Neuronal stem cell (in vitro differentiated cells): ENCODE data around the gene CNNM2.

Experiments
- DNase-seq: peaks from one replicate; pipeline ENCODE4 v3.0.0-alpha.2; 2013; ENCODE audit warnings: low spot score
- H2AFZ ChIP-seq: one replicate; pipeline ENCODE4 v1.6.1; 2013; ENCODE audit warnings: mild to moderate bottlenecking, low read length, inconsistent platforms
- H2AK5ac ChIP-seq: 2 replicates; pipeline ENCODE4 v1.6.1; 2013; ENCODE audit warnings: low read depth, mild to moderate bottlenecking, inconsistent platforms, low read length, moderate library complexity, mixed read lengths
- H2BK120ac ChIP-seq: 2 replicates; pipeline ENCODE4 v1.6.1; 2013; ENCODE audit warnings: low read depth, mild to moderate bottlenecking, inconsistent platforms, low read length, moderate library complexity, mixed read lengths
- H2BK12ac ChIP-seq: one replicate; pipeline ENCODE4 v1.6.1; 2013; ENCODE audit warnings: low read length, inconsistent platforms
- H2BK15ac ChIP-seq: 2 replicates; pipeline ENCODE4 v1.6.1; 2013; ENCODE audit warnings: mild to moderate bottlenecking, low read length, inconsistent platforms, mixed read lengths
- H2BK5ac ChIP-seq: one replicate; pipeline ENCODE4 v1.6.1; 2013; ENCODE audit warnings: inconsistent platforms, mild to moderate bottlenecking, low read length, moderate library complexity
- H3K14ac ChIP-seq: one replicate; pipeline ENCODE4 v1.6.1; 2013; ENCODE audit warnings: low read length, inconsistent platforms
- H3K18ac ChIP-seq: 2 replicates; pipeline ENCODE4 v1.6.1; 2013; ENCODE audit warnings: low read length, inconsistent platforms
- H3K23ac ChIP-seq: 2 replicates; pipeline ENCODE4 v1.6.1; 2013; ENCODE audit warnings: low read depth, mild to moderate bottlenecking, mixed read lengths, low read length, inconsistent platforms; ENCODE audit not compliant: poor library complexity
- H3K27ac ChIP-seq: replicated peaks from 3 replicates; pipeline ENCODE4 v1.5.1; 2013; ENCODE audit warnings: low read length, inconsistent platforms
- H3K27me3 ChIP-seq, 3 experiments: 2 replicates each; pipeline ENCODE4 v1.6.1; 2013; ENCODE audit warnings: low read length in 3 of 3, mild to moderate bottlenecking in 2 of 3, inconsistent platforms in 1 of 3, low read depth in 1 of 3, mixed read lengths in 1 of 3, moderate library complexity in 1 of 3; ENCODE audit not compliant: control insufficient read depth in 3 of 3, insufficient read depth in 3 of 3
- H3K36me3 ChIP-seq, 2 donors: replicated peaks in 1 of 2; 2 replicates each; pipeline ENCODE4 v1.6.1; 2013; ENCODE audit warnings: low read length in 2 of 2; ENCODE audit not compliant: control insufficient read depth in 2 of 2, insufficient read depth in 2 of 2
- H3K4ac ChIP-seq: 2 replicates; pipeline ENCODE4 v1.6.1; 2013; ENCODE audit warnings: inconsistent platforms, mild to moderate bottlenecking, low read length, moderate library complexity
- H3K4me1 ChIP-seq, 2 donors: 1 replicate in 1 of 2; 2 replicates in 1 of 2; pipeline ENCODE4 v1.6.1; 2013; ENCODE audit warnings: low read length in 2 of 2, low read depth in 1 of 2; ENCODE audit not compliant: control insufficient read depth in 2 of 2, insufficient read depth in 1 of 2
- H3K4me2 ChIP-seq: one replicate; pipeline ENCODE4 v1.6.1; 2013; ENCODE audit warnings: mild to moderate bottlenecking, low read length, inconsistent platforms; ENCODE audit not compliant: insufficient read depth, poor library complexity, severe bottlenecking
- H3K4me3 ChIP-seq, 2 donors: 2 replicates each; pipeline ENCODE4 v1.5.1; 2013; ENCODE audit warnings: low read length in 2 of 2, mild to moderate bottlenecking in 2 of 2, inconsistent platforms in 1 of 2, moderate library complexity in 1 of 2
- H3K79me1 ChIP-seq: one replicate; pipeline ENCODE4 v1.6.1; 2013; ENCODE audit warnings: low read depth, mild to moderate bottlenecking, inconsistent platforms, low read length, moderate library complexity
- H3K9ac ChIP-seq: one replicate; pipeline ENCODE4 v1.6.1; 2013; ENCODE audit warnings: mild to moderate bottlenecking, low read depth, low read length, inconsistent platforms; ENCODE audit not compliant: poor library complexity
- H3K9me3 ChIP-seq, 2 donors: replicated peaks in 1 of 2; 2 replicates each; pipeline versions ENCODE3 to v1.6.1; 2013; ENCODE audit warnings: low read length in 2 of 2, mild to moderate bottlenecking in 2 of 2, inconsistent platforms in 1 of 2, low read depth in 1 of 2, mixed read lengths in 1 of 2, moderate library complexity in 1 of 2; ENCODE audit not compliant: control insufficient read depth in 2 of 2, insufficient read depth in 1 of 2
- H4K8ac ChIP-seq: one replicate; pipeline ENCODE4 v1.6.1; 2013; ENCODE audit warnings: low read depth, mild to moderate bottlenecking, inconsistent platforms, low read length, moderate library complexity
- H4K91ac ChIP-seq: one replicate; pipeline ENCODE4 v1.6.1; 2013; ENCODE audit warnings: low read length, low read depth, mild to moderate bottlenecking, inconsistent platforms; ENCODE audit not compliant: poor library complexity
- WGBS, 2 donors: extraction: QIAGEN DNeasy Blood & Tissue Kit; methylation state at CpG; one replicate each; pipeline ENCODE4 v1.1.7; 2013; ENCODE audit warnings: missing lambda C conversion rate in 2 of 2, mixed read lengths in 1 of 2; ENCODE audit not compliant: insufficient read length in 2 of 2, insufficient replicate concordance in 1 of 2; ENCODE audit errors: extremely low coverage in 2 of 2; 5-methylcytosine and 5-hydroxymethylcytosine counted together

CNNM2 gene

GRCh38 chr10:102935939-102936605 lies 18.0 kb downstream of the CNNM2 start:
- no peaks in the 10 kb centered on the region for H3K79me1 ChIP-seq
- H3K9ac ChIP-seq: no peak overlapping the region
- no peak overlapping the region for H2BK15ac ChIP-seq
- no peak overlapping the region for H4K91ac ChIP-seq
- no peak overlapping the region for H3K27ac ChIP-seq
- no peak overlapping the region for H4K8ac ChIP-seq
- no peak overlapping the region for H3K4me3 ChIP-seq
- H2BK12ac ChIP-seq: no peak overlapping the region
- H3K14ac ChIP-seq: no peak overlapping the region
- DNase-seq: no peak
- H2BK5ac ChIP-seq: no peak overlapping the region
- no peak overlapping the region for H3K18ac ChIP-seq
- H3K4ac ChIP-seq: no peak overlapping the region
- H3K4me2 ChIP-seq: no peak overlapping the region
- peaks cover 0 to 7% of the 10 kb centered on the region in 2 donors for H3K9me3 ChIP-seq
- no peaks in the 10 kb centered on the region for H3K27me3 ChIP-seq
- H3K36me3 ChIP-seq: no peaks in the 10 kb centered on the region
- no peak overlapping the region for H2AK5ac ChIP-seq
- no peak overlapping the region for H2BK120ac ChIP-seq
- H2AFZ ChIP-seq: no peak overlapping the region
- no CpG with 5 or more reads among the region's 3 CpGs for WGBS, 2 donors
- H3K23ac ChIP-seq: no peak overlapping the region
- no peaks in the 10 kb centered on the region for H3K4me1 ChIP-seq

GRCh38 chr10:102941401-102941800 lies 23.3 kb downstream of the CNNM2 start:
- Histone ChIP-seq H2BK120ac (no peak overlapping the region), H2BK5ac (no peak overlapping the region), H3K36me3 (no peaks in the 10 kb centered on the region), H3K4me3 (no peak overlapping the region), H3K14ac (no peak overlapping the region), H2AFZ (no peak overlapping the region), H2AK5ac (no peak overlapping the region), H3K9ac (no peak overlapping the region), H2BK12ac (no peak overlapping the region), H3K79me1 (no peaks in the 10 kb centered on the region), H4K8ac (no peak overlapping the region), H3K27me3 (no peaks in the 10 kb centered on the region), H3K4me1 (peaks cover 0 to 5% of the 10 kb centered on the region in 2 donors), H3K4ac (no peak overlapping the region), H3K23ac (no peak overlapping the region), H3K18ac (no peak overlapping the region), H4K91ac (no peak overlapping the region), H3K9me3 (no peaks in the 10 kb centered on the region), H2BK15ac (no peak overlapping the region), H3K4me2 (no peak overlapping the region), H3K27ac (no peak overlapping the region)
- no peak for DNase-seq
- no CpG with 5 or more reads among the region's 3 CpGs for WGBS, 2 donors

- H4K8ac ChIP-seq: no peak overlapping the region
- no peak overlapping the region for H3K9ac ChIP-seq
- H3K4me1 ChIP-seq: peaks cover 0 to 5% of the 10 kb centered on the region in 2 donors
- H2BK12ac ChIP-seq: no peak overlapping the region
- DNase-seq: no peak
- H2BK5ac ChIP-seq: no peak overlapping the region
- H3K36me3 ChIP-seq: no peaks in the 10 kb centered on the region
- H2BK120ac ChIP-seq: no peak overlapping the region
- H3K27ac ChIP-seq: no peak overlapping the region
- H2AFZ ChIP-seq: no peak overlapping the region
- H3K79me1 ChIP-seq: no peaks in the 10 kb centered on the region
- no peak overlapping the region for H3K4me3 ChIP-seq
- WGBS, 2 donors: no CpG with 5 or more reads among the region's 3 CpGs
- H3K18ac ChIP-seq: no peak overlapping the region
- no peak overlapping the region for H3K23ac ChIP-seq
- no peak overlapping the region for H4K91ac ChIP-seq
- H3K14ac ChIP-seq: no peak overlapping the region
- no peak overlapping the region for H2BK15ac ChIP-seq
- H2AK5ac ChIP-seq: no peak overlapping the region
- no peak overlapping the region for H3K4ac ChIP-seq
- H3K27me3 ChIP-seq: no peaks in the 10 kb centered on the region
- no peaks in the 10 kb centered on the region for H3K9me3 ChIP-seq
- H3K4me2 ChIP-seq: no peak overlapping the region
Observed at GRCh38 chr10:102945449-102945848, 27.4 kb downstream of the CNNM2 start.

- Histone ChIP-seq H3K4me3 (no peak overlapping the region), H3K79me1 (no peaks in the 10 kb centered on the region), H3K23ac (no peak overlapping the region), H3K9me3 (no peaks in the 10 kb centered on the region), H3K4me2 (no peak overlapping the region), H2BK12ac (no peak overlapping the region), H2AK5ac (no peak overlapping the region), H3K27me3 (no peaks in the 10 kb centered on the region), H3K4ac (no peak overlapping the region), H3K14ac (no peak overlapping the region), H3K36me3 (no peaks in the 10 kb centered on the region), H3K27ac (no peak overlapping the region), H4K91ac (no peak overlapping the region), H2BK5ac (no peak overlapping the region), H3K4me1 (peaks cover 0 to 5% of the 10 kb centered on the region in 2 donors), H3K9ac (no peak overlapping the region), H3K18ac (no peak overlapping the region), H2BK15ac (no peak overlapping the region), H2BK120ac (no peak overlapping the region), H4K8ac (no peak overlapping the region), H2AFZ (no peak overlapping the region)
- WGBS, 2 donors: no CpG with 5 or more reads among the region's 2 CpGs
- no peak for DNase-seq
Observed at GRCh38 chr10:102945962-102946361, 27.9 kb downstream of the CNNM2 start.
